ENCODE measurements around the gene CUL2. TPM values are rescaled to one million over a fixed set of nuclear protein-coding genes. Genes with fewer than 3 reads are reported as not detected.

The CUL2 gene
- total RNA-seq, 1 donor from 2014 or later, result 33.8 TPM

Other genes starting within 250 kb of the CUL2 start
- 68.5 and 80.1 TPM in 2 replicates for gene CREM, start 36.5 kb upstream of the CUL2 start, total RNA-seq
- gene CCNY, start 246.2 kb upstream of the CUL2 start, total RNA-seq, result 59.1 and 73.6 TPM in 2 replicates

Measured in glomerular endothelial cell (primary cell).